ENCODE results near the gene COBL.

COBL gene

DNA sequence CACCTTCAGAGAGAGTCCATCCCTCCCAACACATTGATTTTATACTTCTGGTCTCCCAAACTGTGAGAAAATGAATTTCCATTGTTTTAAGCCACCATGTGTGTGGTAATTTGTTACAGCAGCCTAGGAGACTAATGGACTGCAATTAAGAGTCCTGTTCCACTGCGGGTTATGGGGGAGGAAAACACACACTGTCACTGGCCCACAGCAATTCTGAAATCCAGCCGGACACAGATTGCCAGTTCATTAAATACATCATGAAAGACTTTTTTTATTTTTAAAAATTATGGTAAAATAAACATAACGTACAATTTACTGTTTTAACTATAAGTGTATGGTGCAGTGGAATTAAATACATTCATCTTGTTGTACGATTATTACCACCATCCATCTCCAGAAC lies 340.5 kb downstream of the COBL start:
- H3K9me3 Mint-ChIP-seq, result peaks cover 10% of the 10 kb centered on the region
- H3K36me3 Mint-ChIP-seq (ENCODE audit: low read depth), result no peaks in the 10 kb centered on the region
- no peak overlapping the region for H3K27ac Mint-ChIP-seq
- no peak overlapping the region for H3K4me3 Mint-ChIP-seq
- H3K27me3 Mint-ChIP-seq, result no peaks in the 10 kb centered on the region
- no peaks in the 10 kb centered on the region for H3K4me1 Mint-ChIP-seq (ENCODE audit: low read depth)

DNA sequence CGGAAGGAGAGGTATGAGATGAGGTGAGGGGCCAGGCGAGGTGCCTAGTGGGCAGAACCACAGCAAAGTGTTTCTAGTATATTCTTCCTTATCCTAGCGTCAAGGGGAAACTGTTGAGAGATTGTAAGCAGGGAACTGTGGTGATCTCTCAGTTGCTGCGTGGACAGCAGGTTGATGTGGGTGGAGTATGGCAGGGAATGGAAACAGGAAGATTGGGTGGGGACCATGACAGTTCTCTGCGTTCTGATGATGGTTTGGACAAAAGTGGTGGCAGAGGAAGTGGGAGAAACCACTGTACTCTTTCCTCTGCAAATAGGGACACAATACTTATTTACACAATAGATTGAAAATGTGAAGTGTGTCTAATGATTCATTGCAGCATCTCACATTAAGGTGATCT lies 342.4 kb downstream of the COBL start:
- no peak overlapping the region for H3K27ac Mint-ChIP-seq
- no peaks in the 10 kb centered on the region for H3K27me3 Mint-ChIP-seq
- H3K9me3 Mint-ChIP-seq, result peaks cover 10% of the 10 kb centered on the region
- no peak overlapping the region for H3K4me3 Mint-ChIP-seq
- H3K36me3 Mint-ChIP-seq (ENCODE audit: low read depth), result no peaks in the 10 kb centered on the region
- no peaks in the 10 kb centered on the region for H3K4me1 Mint-ChIP-seq (ENCODE audit: low read depth)

DNA sequence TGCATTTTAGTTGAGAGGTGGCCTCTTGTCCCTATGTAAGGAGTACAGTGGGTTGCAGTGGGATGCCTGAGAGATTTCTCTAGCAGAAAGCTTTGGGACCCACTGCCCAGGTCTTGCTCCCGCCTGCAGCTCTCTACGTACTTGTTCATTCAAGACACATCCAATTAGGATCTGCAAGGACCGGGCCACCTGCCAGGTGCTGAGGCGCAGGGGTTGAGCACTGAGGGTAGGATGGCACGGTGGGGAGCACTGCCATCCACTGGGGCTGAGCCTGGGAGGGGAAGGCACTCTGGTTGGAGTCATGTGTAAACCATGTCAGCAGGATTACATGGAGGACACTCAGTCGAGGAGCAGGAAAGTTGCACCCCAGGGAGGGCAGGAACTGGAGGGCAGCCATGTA lies 342.8 kb downstream of the COBL start:
- Mint-ChIP-seq H3K36me3 (ENCODE audit: low read depth) (no peaks in the 10 kb centered on the region), H3K4me1 (ENCODE audit: low read depth) (no peaks in the 10 kb centered on the region), H3K27ac (no peak overlapping the region), H3K9me3 (peaks cover 10% of the 10 kb centered on the region), H3K4me3 (no peak overlapping the region), H3K27me3 (no peaks in the 10 kb centered on the region)

DNA sequence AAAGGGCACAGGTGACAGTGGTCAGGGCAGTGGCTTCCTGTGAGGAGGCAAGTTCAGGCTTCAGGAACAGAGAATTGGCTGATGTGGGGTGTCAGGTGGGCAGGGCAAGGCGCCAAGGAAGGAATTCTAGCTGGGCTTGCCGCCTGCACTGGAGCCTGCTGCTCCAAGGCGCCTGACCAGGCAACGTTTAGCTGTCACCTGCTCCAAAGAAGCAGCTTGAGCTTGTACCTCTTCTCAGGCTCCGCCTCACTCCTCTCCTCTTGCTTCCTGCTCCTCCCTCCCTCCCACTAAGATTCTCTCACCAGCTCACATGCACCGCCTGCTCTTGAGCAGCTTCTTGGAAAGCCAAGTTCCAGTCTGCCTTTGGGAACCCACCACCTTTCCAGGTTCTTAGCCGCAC lies 346.5 kb downstream of the COBL start:
- no peak overlapping the region for H3K4me3 Mint-ChIP-seq
- no peak overlapping the region for H3K27ac Mint-ChIP-seq
- no peaks in the 10 kb centered on the region for H3K4me1 Mint-ChIP-seq (ENCODE audit: low read depth)
- peaks cover 11% of the 10 kb centered on the region for H3K9me3 Mint-ChIP-seq
- no peaks in the 10 kb centered on the region for H3K27me3 Mint-ChIP-seq
- H3K36me3 Mint-ChIP-seq (ENCODE audit: low read depth), result no peaks in the 10 kb centered on the region

Data from stimulated activated naive CD8-positive, alpha-beta T cell treated with anti-CD3 and anti-CD28 coated beads, Interleukin-15, Interleukin-2, amounts not matched to agents 100 ng/mL and 50 ng/mL, for 24 hours (primary cell).